DOHH2 (cell line): ENCODE measurements around the gene DRP2.
"Not testable (repeated sequence)": the region's sequence is repeated elsewhere in the genome, so short reads cannot be mapped to it uniquely, and the experiment has no call there.

Source experiments
- H3F3A ChIP-seq: fragments of 200-600 bp; sonication (generic), shearing (Covaris generic); 2 replicates; pipeline ENCODE4 v1.6.0; 2016; ENCODE audit warnings: antibody characterized with exemption, mild to moderate bottlenecking; ENCODE audit not compliant: control insufficient read depth, insufficient read depth
- H3K27ac ChIP-seq: fragments of 200-600 bp; sonication (generic); 2 replicates; pipeline ENCODE4 v1.5.1; 2014; ENCODE audit warnings: low read depth, mild to moderate bottlenecking, low read length, moderate library complexity
- H3K27me3 ChIP-seq: fragments of 200-600 bp; sonication (generic); 2 replicates; pipeline ENCODE4 v1.6.1; 2014; ENCODE audit warnings: mild to moderate bottlenecking, low read length, mixed read lengths; ENCODE audit not compliant: control insufficient read depth
- H3K36me3 ChIP-seq: fragments of 200-600 bp; sonication (generic); 2 replicates; pipeline ENCODE4 v1.6.1; 2014; ENCODE audit warnings: mild to moderate bottlenecking, low read length, moderate library complexity, mixed read lengths; ENCODE audit not compliant: control insufficient read depth
- H3K4me1 ChIP-seq: fragments of 200-600 bp; sonication (generic); 2 replicates; pipeline ENCODE4 v1.6.1; 2014; ENCODE audit warnings: mild to moderate bottlenecking, low read length, mixed read lengths; ENCODE audit not compliant: control insufficient read depth
- H3K4me2 ChIP-seq: fragments of 200-600 bp; sonication (generic); 2 replicates; pipeline ENCODE4 v1.6.0; 2014; ENCODE audit warnings: mild to moderate bottlenecking, low read length, moderate library complexity
- H3K4me3 ChIP-seq: fragments of 200-600 bp; sonication (generic); 2 replicates; pipeline ENCODE4 v1.5.1; 2014; ENCODE audit warnings: mild to moderate bottlenecking, low read length, mixed read lengths
- H3K79me2 ChIP-seq: fragments of 200-600 bp; sonication (generic); 2 replicates; pipeline ENCODE4 v1.6.1; 2014; ENCODE audit warnings: mild to moderate bottlenecking, low read length, mixed read lengths; ENCODE audit not compliant: control insufficient read depth
- H3K9me2 ChIP-seq: fragments of 200-600 bp; sonication (generic); replicated peaks from 2 replicates; pipeline ENCODE4 v1.6.1; 2014; ENCODE audit warnings: mild to moderate bottlenecking, low read length, mixed read lengths; ENCODE audit not compliant: control insufficient read depth
- H3K9me3 ChIP-seq: fragments of 200-600 bp; sonication (generic); 2 replicates; pipeline ENCODE4 v1.6.1; 2014; ENCODE audit warnings: antibody characterized with exemption, low read length, mixed read lengths; ENCODE audit not compliant: control insufficient read depth, insufficient read depth
- H4K20me1 ChIP-seq: fragments of 200-600 bp; sonication (generic); 2 replicates; pipeline ENCODE4 v1.6.0; 2014; ENCODE audit warnings: low read depth, mild to moderate bottlenecking, antibody characterized with exemption, low read length, moderate library complexity; ENCODE audit not compliant: control insufficient read depth, insufficient read depth
- EZH2phosphoT487 ChIP-seq: fragments of 200-600 bp; sonication (generic); IDR thresholded peaks from 2 replicates; pipeline ENCODE4 v1.6.1; 2017; ENCODE audit warnings: borderline replicate concordance, mild to moderate bottlenecking, antibody characterized with exemption, low read length, moderate library complexity, mixed read lengths
- TF ChIP-seq, protein P1 (sequence below): fragments of 200-600 bp; sonication (generic); IDR thresholded peaks from one replicate; pipeline ENCODE4 v1.5.1; 2014; ENCODE audit warnings: antibody characterized with exemption, mild to moderate bottlenecking, low read depth, low read length; ENCODE audit not compliant: poor library complexity, severe bottlenecking

The DRP2 gene, protein sequence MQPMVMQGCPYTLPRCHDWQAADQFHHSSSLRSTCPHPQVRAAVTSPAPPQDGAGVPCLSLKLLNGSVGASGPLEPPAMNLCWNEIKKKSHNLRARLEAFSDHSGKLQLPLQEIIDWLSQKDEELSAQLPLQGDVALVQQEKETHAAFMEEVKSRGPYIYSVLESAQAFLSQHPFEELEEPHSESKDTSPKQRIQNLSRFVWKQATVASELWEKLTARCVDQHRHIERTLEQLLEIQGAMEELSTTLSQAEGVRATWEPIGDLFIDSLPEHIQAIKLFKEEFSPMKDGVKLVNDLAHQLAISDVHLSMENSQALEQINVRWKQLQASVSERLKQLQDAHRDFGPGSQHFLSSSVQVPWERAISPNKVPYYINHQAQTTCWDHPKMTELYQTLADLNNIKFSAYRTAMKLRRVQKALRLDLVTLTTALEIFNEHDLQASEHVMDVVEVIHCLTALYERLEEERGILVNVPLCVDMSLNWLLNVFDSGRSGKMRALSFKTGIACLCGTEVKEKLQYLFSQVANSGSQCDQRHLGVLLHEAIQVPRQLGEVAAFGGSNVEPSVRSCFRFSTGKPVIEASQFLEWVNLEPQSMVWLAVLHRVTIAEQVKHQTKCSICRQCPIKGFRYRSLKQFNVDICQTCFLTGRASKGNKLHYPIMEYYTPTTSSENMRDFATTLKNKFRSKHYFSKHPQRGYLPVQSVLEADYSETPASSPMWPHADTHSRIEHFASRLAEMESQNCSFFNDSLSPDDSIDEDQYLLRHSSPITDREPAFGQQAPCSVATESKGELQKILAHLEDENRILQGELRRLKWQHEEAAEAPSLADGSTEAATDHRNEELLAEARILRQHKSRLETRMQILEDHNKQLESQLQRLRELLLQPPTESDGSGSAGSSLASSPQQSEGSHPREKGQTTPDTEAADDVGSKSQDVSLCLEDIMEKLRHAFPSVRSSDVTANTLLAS

DNA sequence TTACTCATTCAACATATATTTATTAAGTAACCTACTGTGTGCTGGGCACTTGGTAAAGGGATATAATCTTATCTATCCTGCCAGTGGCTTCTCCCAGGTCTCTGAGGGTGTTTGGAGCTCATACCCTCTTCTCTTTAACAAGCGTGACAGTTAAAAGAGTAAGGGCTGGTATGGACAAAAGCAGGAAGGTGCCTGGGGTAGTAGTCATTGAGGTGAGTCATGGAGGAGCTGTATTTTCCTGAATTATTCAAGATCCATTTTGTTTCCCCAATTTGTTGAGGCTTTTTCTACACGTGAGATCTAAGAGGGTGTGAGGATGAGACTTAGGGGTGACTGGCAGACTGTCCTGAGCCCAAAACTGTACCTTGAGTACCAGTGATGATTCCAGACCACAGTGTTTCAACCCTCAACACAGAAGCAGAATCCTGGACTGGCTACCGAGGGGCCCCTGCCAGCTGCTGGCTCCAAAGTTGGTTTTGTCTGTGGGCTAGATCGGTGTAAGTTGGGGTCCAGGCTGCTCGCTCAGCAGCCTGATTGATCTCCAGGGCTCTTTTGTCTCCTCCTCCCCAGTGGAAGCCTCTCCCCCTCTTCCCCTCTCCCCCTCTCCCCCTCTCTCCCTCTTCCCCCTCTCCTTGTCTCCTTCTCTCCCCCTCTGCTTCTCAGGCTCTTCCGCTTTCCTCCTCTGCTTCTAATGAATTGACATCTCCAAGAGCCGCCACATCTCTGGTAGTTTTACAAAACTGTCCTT, at the start of gene DRP2:
TSS of gene DRP2 (plus strand) at position 671 of the 748 bp plus-strand sequence. CDS start 11,862 bp downstream, outside the sequence.
- Histone ChIP-seq H3K27ac (no peak within 1 kb of the TSS), H3K4me2 (no peak within 1 kb of the TSS)

DNA sequence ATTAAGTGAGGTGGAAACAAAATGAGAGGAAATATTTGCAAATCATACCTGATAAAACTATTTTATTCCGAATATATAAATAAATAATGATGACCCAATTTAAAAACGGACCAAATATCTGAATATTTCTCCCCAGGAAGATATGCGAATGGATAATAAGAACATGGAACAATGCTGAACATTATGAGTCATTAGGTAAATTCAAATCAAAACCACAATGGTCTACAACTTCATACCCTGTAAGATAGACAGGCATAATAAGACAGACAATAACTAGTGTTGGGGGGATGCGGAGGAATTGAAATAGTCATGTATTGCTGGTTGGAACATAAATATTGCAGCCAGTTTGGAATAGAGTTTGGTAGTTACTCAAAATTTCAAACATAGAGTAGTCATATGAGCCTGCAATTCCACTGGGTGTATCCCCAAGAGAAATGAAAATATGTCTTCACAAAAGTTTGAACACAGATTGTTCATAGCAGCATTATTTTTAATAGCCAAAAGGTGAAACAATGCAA, 47.6 kb upstream of the DRP2 start:
- TF ChIP-seq EZH2phosphoT487: no peak
- TF ChIP-seq, protein P1, sequence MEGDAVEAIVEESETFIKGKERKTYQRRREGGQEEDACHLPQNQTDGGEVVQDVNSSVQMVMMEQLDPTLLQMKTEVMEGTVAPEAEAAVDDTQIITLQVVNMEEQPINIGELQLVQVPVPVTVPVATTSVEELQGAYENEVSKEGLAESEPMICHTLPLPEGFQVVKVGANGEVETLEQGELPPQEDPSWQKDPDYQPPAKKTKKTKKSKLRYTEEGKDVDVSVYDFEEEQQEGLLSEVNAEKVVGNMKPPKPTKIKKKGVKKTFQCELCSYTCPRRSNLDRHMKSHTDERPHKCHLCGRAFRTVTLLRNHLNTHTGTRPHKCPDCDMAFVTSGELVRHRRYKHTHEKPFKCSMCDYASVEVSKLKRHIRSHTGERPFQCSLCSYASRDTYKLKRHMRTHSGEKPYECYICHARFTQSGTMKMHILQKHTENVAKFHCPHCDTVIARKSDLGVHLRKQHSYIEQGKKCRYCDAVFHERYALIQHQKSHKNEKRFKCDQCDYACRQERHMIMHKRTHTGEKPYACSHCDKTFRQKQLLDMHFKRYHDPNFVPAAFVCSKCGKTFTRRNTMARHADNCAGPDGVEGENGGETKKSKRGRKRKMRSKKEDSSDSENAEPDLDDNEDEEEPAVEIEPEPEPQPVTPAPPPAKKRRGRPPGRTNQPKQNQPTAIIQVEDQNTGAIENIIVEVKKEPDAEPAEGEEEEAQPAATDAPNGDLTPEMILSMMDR: no peak
- no peak overlapping the region for H3K4me2 ChIP-seq
- no peaks in the 10 kb centered on the region for H3K9me3 ChIP-seq
- no peak overlapping the region for H3K27ac ChIP-seq
- no peaks in the 10 kb centered on the region for H3K27me3 ChIP-seq
- no peaks in the 10 kb centered on the region for H3K4me1 ChIP-seq
- no peaks in the 10 kb centered on the region for H4K20me1 ChIP-seq
- H3F3A ChIP-seq: no peaks in the 10 kb centered on the region
- H3K36me3 ChIP-seq: no peaks in the 10 kb centered on the region
- H3K79me2 ChIP-seq: no peaks in the 10 kb centered on the region
- no peak overlapping the region for H3K4me3 ChIP-seq
- H3K9me2 ChIP-seq: no peaks in the 10 kb centered on the region

More for the DNA sequence above, at the start of gene DRP2:
- no peaks in the 10 kb centered on the region for H3K9me2 ChIP-seq
- no peaks in the 10 kb centered on the region for H3F3A ChIP-seq
- no peaks in the 10 kb centered on the region for H4K20me1 ChIP-seq
- no peaks in the 10 kb centered on the region; the same call in 1 of the 2 replicates for H3K27me3 ChIP-seq
- no peak for TF ChIP-seq EZH2phosphoT487
- TF ChIP-seq, protein P1: no peak
- H3K4me3 ChIP-seq: no peak within 1 kb of the TSS
- no peaks in the 10 kb centered on the region for H3K36me3 ChIP-seq
- no peaks in the 10 kb centered on the region for H3K4me1 ChIP-seq
- no peaks in the 10 kb centered on the region for H3K9me3 ChIP-seq
- no peaks in the 10 kb centered on the region for H3K79me2 ChIP-seq

DNA sequence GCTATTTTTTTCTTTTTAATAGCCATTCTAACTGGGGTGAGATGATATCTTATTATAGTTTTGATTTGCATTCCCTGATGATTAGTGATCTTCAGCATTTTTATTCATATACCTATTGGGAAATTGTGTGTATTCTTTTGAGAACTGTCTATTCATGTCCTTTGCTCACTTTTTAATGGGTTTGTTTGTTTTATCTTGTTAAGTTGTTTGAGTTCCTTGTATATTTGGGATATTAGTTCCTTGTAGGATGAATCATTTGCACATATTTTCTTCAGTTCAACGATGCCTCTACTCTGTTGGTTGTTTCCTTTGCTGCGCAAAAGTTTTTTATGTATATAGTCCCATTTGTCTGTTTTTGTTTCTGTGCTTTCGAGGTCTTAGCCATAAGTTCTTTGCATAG, 43.1 kb upstream of the DRP2 start:
- Histone ChIP-seq H3K79me2 (no peaks in the 10 kb centered on the region), H3K4me3 (no peak overlapping the region), H3K27me3 (no peaks in the 10 kb centered on the region), H3F3A (no peaks in the 10 kb centered on the region), H3K4me1 (no peaks in the 10 kb centered on the region), H4K20me1 (no peaks in the 10 kb centered on the region), H3K27ac (no peak overlapping the region), H3K36me3 (no peaks in the 10 kb centered on the region), H3K9me2 (no peaks in the 10 kb centered on the region), H3K4me2 (no peak overlapping the region), H3K9me3 (no peaks in the 10 kb centered on the region)
- TF ChIP-seq, protein P1: no peak
- TF ChIP-seq EZH2phosphoT487: no peak

DNA sequence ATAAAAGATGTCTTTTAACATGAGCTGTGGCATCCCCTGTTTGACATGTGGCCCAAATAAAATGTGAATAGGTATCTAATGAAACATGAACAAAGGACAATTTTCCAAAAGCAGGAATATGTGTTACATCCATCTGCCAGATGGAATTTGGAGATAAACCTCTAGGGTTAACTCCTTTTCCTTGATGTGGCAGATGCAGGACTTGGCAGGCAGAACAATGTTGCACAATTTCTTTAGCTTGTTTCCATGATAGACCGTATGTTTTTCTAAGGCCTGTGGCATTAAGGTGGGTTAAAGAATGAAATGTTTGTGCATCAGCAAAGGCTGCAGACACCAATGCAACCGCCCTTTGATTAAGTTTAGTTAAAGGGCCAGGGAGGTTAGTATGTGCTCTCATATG, 34.7 kb upstream of the DRP2 start:
- not testable (repeated sequence) for H3K9me3 ChIP-seq, H3K36me3 ChIP-seq, H3K79me2 ChIP-seq, H4K20me1 ChIP-seq, H3K27ac ChIP-seq, H3K4me2 ChIP-seq, H3F3A ChIP-seq, H3K4me3 ChIP-seq, H3K27me3 ChIP-seq, H3K9me2 ChIP-seq, H3K4me1 ChIP-seq

DNA sequence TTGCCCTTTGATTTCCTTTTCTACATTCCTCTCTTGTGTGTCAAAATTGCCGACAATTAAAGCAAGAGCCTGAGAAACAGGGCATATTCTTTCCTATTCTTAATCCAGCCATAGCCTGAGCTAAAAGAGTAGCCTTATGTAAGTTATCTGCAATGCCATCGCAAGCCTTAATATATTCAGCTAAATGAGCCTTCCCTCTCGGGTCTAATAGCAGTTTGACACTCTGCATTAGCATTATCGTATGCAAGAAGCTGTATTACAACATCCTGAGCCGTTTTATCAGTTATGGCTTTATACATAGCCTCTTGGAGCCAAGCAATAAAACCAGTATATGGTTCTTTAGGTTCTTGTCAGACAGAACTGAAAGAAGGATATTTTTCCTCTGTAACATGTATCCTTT, 31.6 kb upstream of the DRP2 start:
- not testable (repeated sequence) for H3K4me2 ChIP-seq, H4K20me1 ChIP-seq, H3K4me3 ChIP-seq, H3K27ac ChIP-seq, H3F3A ChIP-seq, H3K9me3 ChIP-seq, H3K36me3 ChIP-seq, H3K9me2 ChIP-seq, H3K4me1 ChIP-seq, H3K27me3 ChIP-seq, H3K79me2 ChIP-seq
